D721Med (cell line): ENCODE measurements around the gene DDX19B.

ENCODE experiments used
- DNase-seq: peaks from one replicate; pipeline ENCODE4 v3.0.0; 2011; ENCODE audit warnings: low spot score; ENCODE audit not compliant: insufficient read length
- FAIRE-seq: peaks from 2 replicates; lab custom pipeline; 2011; peaks lifted over from hg19 to GRCh38; lab: Jason Lieb, UNC
- TF ChIP-seq, protein P1 (sequence below): IDR thresholded peaks from 2 replicates; pipeline ENCODE4 v1.5.1; 2012; ENCODE audit warnings: mild to moderate bottlenecking, control low read depth; ENCODE audit not compliant: insufficient read depth; ENCODE audit errors: missing control alignments

The DDX19B gene

DNA sequence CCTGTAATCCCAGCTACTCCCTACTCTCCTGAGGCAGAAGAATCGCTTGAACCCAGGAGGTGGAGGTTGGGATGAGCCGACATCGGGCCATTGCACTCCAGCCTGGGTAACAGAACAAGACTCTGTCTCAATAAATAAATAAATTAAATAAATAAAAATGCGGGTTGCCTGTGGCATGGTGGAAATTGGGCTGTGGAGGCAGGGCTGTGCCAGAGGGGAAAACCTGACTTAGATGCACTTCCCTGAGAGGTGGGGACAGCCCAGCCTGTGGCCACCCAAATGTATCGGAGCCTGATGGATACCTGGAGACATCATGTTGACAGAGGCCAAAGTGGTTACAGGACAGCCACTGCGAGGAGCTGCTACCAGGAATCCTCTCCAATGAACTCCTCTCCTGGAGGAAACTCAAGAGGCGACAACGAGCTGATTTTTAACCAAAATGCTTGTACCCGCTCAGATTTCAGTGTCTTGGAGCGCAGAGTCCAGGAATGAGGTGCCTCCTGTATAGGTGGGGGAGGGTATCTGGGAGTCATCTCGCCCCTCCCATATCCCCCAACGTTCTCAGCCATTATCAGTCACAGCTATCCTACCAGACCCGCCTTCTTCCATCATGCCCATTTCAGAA is 80.0 kb downstream of the DDX19B start:
- DNase-seq, result no peak
- TF ChIP-seq, protein P1, sequence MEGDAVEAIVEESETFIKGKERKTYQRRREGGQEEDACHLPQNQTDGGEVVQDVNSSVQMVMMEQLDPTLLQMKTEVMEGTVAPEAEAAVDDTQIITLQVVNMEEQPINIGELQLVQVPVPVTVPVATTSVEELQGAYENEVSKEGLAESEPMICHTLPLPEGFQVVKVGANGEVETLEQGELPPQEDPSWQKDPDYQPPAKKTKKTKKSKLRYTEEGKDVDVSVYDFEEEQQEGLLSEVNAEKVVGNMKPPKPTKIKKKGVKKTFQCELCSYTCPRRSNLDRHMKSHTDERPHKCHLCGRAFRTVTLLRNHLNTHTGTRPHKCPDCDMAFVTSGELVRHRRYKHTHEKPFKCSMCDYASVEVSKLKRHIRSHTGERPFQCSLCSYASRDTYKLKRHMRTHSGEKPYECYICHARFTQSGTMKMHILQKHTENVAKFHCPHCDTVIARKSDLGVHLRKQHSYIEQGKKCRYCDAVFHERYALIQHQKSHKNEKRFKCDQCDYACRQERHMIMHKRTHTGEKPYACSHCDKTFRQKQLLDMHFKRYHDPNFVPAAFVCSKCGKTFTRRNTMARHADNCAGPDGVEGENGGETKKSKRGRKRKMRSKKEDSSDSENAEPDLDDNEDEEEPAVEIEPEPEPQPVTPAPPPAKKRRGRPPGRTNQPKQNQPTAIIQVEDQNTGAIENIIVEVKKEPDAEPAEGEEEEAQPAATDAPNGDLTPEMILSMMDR, result no peak
- no peak for FAIRE-seq

DNA sequence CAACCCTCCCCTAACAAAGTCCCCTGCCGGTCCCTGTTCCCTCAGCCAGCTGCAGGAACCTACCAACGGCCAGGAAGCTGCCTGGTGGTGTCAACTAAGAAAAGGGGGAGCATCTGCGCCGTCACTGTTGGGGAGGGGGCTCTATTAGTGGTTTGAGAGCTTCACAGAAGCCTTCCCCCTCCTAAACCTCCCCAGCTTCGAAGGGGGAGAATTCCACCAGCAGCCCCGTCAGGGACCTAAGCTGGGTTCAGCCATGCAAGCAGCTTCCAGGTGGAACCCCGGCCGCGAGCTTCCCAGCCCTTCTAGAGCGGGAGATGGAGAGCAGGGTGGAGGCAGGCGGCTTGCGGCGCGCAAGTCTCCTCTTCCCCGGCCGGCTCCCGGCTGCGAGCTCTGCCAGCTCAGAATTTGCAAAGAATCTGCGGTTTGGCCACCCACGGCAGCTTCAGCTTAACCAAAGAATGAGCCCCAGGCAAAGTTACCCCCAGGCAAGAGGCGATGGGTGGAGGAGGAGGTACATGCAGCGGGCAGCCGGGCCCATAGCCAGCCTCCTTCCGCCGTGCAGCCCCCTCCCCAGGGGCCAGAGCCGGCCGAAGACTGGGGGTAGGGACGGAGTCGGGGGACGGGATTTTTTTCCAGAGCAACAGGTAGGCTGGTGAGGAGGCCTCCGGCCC is 81.4 kb downstream of the DDX19B start:
- FAIRE-seq (no peak), DNase-seq (no peak)
- TF ChIP-seq, protein P1, result no peak

DNA sequence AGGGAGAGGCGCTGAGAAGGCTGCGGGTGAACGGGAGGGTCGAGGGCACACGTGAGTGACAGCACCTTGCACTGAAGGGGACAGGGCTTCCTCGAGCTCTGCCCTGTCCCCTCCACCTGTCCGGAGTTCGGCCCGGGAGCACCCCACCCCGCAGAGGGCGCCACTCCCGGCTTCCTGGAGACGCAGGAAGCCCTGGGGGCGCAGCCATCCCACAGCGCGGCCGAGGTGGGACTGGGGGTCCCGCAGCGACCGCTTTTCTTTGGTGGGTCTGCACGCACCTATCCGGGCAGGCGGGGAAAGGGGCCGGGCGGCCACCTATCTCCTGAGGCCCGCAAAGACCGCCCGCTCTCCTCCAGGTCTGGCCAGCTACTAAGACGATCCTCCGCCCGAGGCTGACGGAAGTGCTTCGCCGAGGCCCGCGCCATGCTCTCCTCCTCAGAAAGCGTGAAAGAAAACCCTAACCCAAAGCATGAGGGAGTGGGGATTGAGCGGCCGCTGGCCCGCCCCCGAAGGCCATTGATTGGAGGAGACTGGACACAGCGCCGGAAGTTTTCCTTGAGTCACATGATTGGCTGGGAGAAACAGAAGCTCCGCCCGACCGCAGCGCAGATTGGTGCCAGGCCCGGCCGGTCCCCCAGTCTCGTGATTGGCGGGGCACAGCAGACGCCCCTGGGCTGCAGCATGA is 82.1 kb downstream of the DDX19B start:
- TF ChIP-seq, protein P1, result no peak
- DNase-seq, result peak; percentile 28
- FAIRE-seq, result no peak

DNA sequence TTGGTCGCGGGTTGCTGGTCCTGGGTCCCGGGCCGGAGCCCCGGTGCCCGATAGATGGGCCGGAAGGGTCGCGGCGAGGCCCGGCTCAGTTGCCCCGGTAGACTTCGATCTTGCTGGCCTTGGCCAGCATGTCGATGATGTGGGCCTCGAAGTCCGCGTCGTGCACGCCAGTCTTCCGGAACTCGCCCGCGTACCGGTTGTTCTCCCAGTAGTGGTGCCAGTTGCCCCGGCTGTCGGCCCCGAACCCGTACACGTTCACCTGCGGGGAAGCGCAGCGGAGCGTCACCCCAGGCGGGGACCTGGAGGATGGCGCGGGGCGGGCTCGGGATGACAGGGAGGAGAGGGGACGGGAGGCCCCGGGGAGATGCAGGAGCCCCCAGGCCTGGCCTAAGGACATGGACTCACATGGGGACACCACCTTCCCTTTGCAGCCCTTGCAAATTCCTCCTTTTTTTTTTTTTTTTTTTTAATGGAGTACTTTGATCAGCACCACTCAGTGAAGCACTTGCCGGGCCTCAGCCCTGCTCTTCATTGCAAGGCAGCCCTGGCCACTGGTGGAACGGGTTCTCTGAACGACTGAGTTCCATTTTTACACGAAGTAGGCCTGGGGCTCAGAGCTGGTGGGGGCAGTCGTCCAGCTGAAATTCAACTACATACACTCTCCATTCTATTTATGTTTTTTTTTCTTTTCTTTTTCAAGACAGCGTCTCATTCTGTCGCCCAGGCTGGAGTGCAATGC is 82.8 kb downstream of the DDX19B start:
- TF ChIP-seq, protein P1, result no peak
- FAIRE-seq (no peak), DNase-seq (no peak)

DNA sequence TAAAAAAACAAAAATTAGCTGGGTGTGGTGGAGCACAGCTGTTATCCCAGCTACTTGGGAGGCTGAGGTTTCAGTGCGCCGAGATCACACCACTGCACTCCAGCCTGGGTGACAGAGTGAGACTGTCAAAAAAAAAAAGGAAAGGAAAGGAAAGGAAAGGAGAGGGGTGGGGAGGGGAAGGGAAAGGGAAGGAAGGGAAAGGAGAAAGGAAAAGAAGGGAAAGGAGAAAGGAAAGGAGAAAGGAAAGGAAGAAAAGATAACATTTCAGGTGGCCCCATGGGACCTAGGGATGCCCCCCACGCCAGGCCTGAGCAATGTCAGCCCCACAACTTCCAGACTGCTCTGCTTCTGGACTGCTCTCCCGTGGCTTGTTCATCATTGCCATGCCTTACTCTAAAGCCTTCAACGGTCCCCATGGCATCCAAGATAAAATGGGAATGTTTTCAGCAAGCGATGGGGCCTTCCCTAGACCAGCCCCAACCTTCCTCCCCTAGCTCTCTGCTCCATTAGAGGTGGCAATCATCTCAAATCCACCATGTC is 84.5 kb downstream of the DDX19B start:
- FAIRE-seq (no peak), DNase-seq (no peak)
- TF ChIP-seq, protein P1, result no peak
